Endometrial microvascular endothelial cells (primary cell): ENCODE results near the gene ADCY1. TPM values are rescaled to one million over a fixed set of nuclear protein-coding genes. Genes with fewer than 3 reads are reported as not detected.
"Not testable (repeated sequence)": the region's sequence is repeated elsewhere in the genome, so short reads cannot be mapped to it uniquely, and the experiment has no call there.

ENCODE experiments used
- in situ Hi-C: cut with HindIII; loops from 2 replicates; pipeline ENCODE4 v1.10.0; 2017; ENCODE audit warnings: low sequenced_read_pairs, low pct_unique_long_range_greater_than_20kb; ENCODE audit errors: inconsistent ontology term
- total RNA-seq: library from RNA; depleted of rRNA; stranded (reverse); fragments of >200 nt; gene quantifications from one replicate; pipeline ENCODE4 v1.2.3, GENCODE V29; 2015; ENCODE audit errors: inconsistent ontology term

ADCY1 gene
- total RNA-seq, 1 donor from 2014 or later = not detected

GRCh38 chr7:45761545-45762205, 187.5 kb downstream of the ADCY1 start:
- in situ Hi-C loops = not testable (repeated sequence)

- in situ Hi-C loops = not testable (repeated sequence)
These were observed 188.2 kb downstream of the ADCY1 start for GRCh38 chr7:45762225-45762994.

GRCh38 chr7:45768516-45769394, 194.6 kb downstream of the ADCY1 start:
- in situ Hi-C loops = not testable (repeated sequence)

GRCh38 chr7:45769626-45770025, 195.5 kb downstream of the ADCY1 start:
- in situ Hi-C loops = not testable (repeated sequence)
